NCI-H2171 treated with DMSO at 0.1 percent for 48 hours (cell line): ENCODE results near the gene GGN.
"Not testable (repeated sequence)": the region's sequence is repeated elsewhere in the genome, so short reads cannot be mapped to it uniquely, and the experiment has no call there.

Experiments used
- DNase-seq: peaks from one replicate; lab custom pipeline; 2025; lab: John Stamatoyannopoulos, UW

GGN gene

GRCh38 chr19:38387550-38388348 lies at the start of gene GGN:
Gene GGN, minus strand, starts transcription at chr19:38388034. Its CDS starts 773 bp downstream, at chr19:38387261.
- peak; percentile 94 for DNase-seq

- no peak for DNase-seq
These were observed 49.5 kb upstream of the GGN start for GRCh38 chr19:38437295-38437694.

- no peak for DNase-seq
These were observed 46.8 kb upstream of the GGN start for GRCh38 chr19:38434549-38435051.

GRCh38 chr19:38433268-38433733 lies 45.5 kb upstream of the GGN start, which contains the start of gene RYR1:
Gene RYR1, plus strand, starts transcription at chr19:38433691. Its CDS starts 139 bp downstream, at chr19:38433830.
- DNase-seq = no peak

- no peak for DNase-seq
These were observed 43.1 kb upstream of the GGN start for GRCh38 chr19:38430931-38431330.

- no peak for DNase-seq
These were observed 42.0 kb upstream of the GGN start for GRCh38 chr19:38429811-38430156.

GRCh38 chr19:38429055-38429810 lies 41.4 kb upstream of the GGN start:
- no peak for DNase-seq

- not testable (repeated sequence) for DNase-seq
These were observed 39.3 kb upstream of the GGN start for GRCh38 chr19:38427035-38427677.

GRCh38 chr19:38425810-38426466 lies 38.1 kb upstream of the GGN start, which contains the start of gene RASGRP4:
Gene RASGRP4, minus strand, starts transcription at chr19:38426219. Its CDS starts 128 bp downstream, at chr19:38426091.
- no peak for DNase-seq

- DNase-seq = no peak
These were observed 37.5 kb upstream of the GGN start for GRCh38 chr19:38425222-38425809.

- DNase-seq = no peak
These were observed 36.4 kb upstream of the GGN start for GRCh38 chr19:38424272-38424671.

GRCh38 chr19:38422438-38422837 lies 34.6 kb upstream of the GGN start:
- DNase-seq = no peak

- no peak for DNase-seq
These were observed 34.0 kb upstream of the GGN start for GRCh38 chr19:38421856-38422255.

GRCh38 chr19:38420935-38421334 lies 33.1 kb upstream of the GGN start:
- no peak for DNase-seq

- DNase-seq = peak; percentile 49
These were observed 30.0 kb upstream of the GGN start for GRCh38 chr19:38417544-38418506.

GRCh38 chr19:38417146-38417543 lies 29.3 kb upstream of the GGN start:
- DNase-seq = no peak

- no peak for DNase-seq
These were observed 25.6 kb upstream of the GGN start for GRCh38 chr19:38413416-38413815.

- no peak for DNase-seq
These were observed 25.1 kb upstream of the GGN start for GRCh38 chr19:38412961-38413360.

- no peak for DNase-seq
These were observed 24.7 kb upstream of the GGN start for GRCh38 chr19:38412491-38412890.

- DNase-seq = not testable (repeated sequence)
These were observed 24.1 kb upstream of the GGN start for GRCh38 chr19:38411898-38412297.
